AG04450 (cell line): ENCODE measurements around the gene CSGALNACT2. TPM values are rescaled to one million over a fixed set of nuclear protein-coding genes. Genes with fewer than 3 reads are reported as not detected.
A peak's percentile ranks its signal among the peaks of the same experiment; 100 is the strongest.

Experiments used
- CTCF ChIA-PET: fragments of 300-600, 350-600 bp; formaldehyde crosslinking; extraction: SDS; loops from one replicate; lab custom pipeline; 2022; ENCODE audit warnings: antibody characterized with exemption, inconsistent platforms; lab: Charles Lee
- POLR2A ChIA-PET: fragments of 350-600 bp; formaldehyde crosslinking; extraction: SDS; loops from one replicate; lab custom pipeline; 2021; ENCODE audit warnings: antibody characterized with exemption, inconsistent platforms; lab: Yijun Ruan, JAX
- DNase-seq: peaks from one replicate; pipeline ENCODE4 v3.0.0-alpha.2; 2011; ENCODE audit warnings: low read depth, low spot score
- H3K27ac ChIP-seq: one replicate; pipeline ENCODE4 v1.5.1; 2012; ENCODE audit warnings: low read depth, low read length, control low read depth
- H3K27me3 ChIP-seq: one replicate; pipeline ENCODE4 v1.6.0; 2012; ENCODE audit warnings: low read length; ENCODE audit not compliant: control insufficient read depth, insufficient read depth
- H3K4me3 ChIP-seq: 2 replicates; pipeline ENCODE4 v1.5.1; 2011; ENCODE audit warnings: mild to moderate bottlenecking, low read depth, low read length, control low read depth
- H3K9me3 ChIP-seq: 2 replicates; pipeline ENCODE4 v1.5.1; 2012; ENCODE audit warnings: low read length; ENCODE audit not compliant: control insufficient read depth, insufficient read depth
- CTCF ChIP-seq: IDR thresholded peaks from 2 replicates; pipeline ENCODE4 v1.5.1; 2011; ENCODE audit warnings: low read depth, low read length, control low read depth, inconsistent platforms
- polyA plus RNA-seq: library from polyadenylated mRNA; depleted of rRNA; stranded (reverse); fragments of >200 nt; gene quantifications from 2 replicates; pipeline ENCODE4 v1.2.3, GENCODE V29; 2011

Gene CSGALNACT2
- polyA plus RNA-seq, 1 experiment, result 23.0 TPM

- Histone ChIP-seq H3K27ac (no peak overlapping the region), H3K4me3 (no peak overlapping the region), H3K27me3 (no peaks in the 10 kb centered on the region), H3K9me3 (no peaks in the 10 kb centered on the region)
- ChIA-PET CTCF (interaction anchor here (0.8 kb wide), 1 partner anchor 37 kb away, joined by 3 read pairs; no protein-coding TSS in a partner anchor), POLR2A (no interaction called here)
- TF ChIP-seq CTCF, result no peak
- no peak for DNase-seq
Observed at GRCh38 chr10:43166880-43167497, 28.7 kb downstream of the CSGALNACT2 start.

GRCh38 chr10:43167498-43167889 is 29.2 kb downstream of the CSGALNACT2 start:
- CTCF ChIA-PET, result interaction anchor here (0.8 kb wide), 1 partner anchor 36 kb away, joined by 3 read pairs; no protein-coding TSS in a partner anchor
- DNase-seq, result no peak
- no peak overlapping the region for H3K27ac ChIP-seq
- H3K9me3 ChIP-seq, result no peaks in the 10 kb centered on the region
- no peak for TF ChIP-seq CTCF
- POLR2A ChIA-PET, result no interaction called here
- no peak overlapping the region for H3K4me3 ChIP-seq
- H3K27me3 ChIP-seq, result no peaks in the 10 kb centered on the region

GRCh38 chr10:43170491-43170890 is 32.2 kb downstream of the CSGALNACT2 start:
- POLR2A ChIA-PET, result no interaction called here
- Histone ChIP-seq H3K4me3 (no peak overlapping the region), H3K27me3 (no peaks in the 10 kb centered on the region), H3K9me3 (no peaks in the 10 kb centered on the region), H3K27ac (no peak overlapping the region)
- DNase-seq, result no peak
- CTCF ChIA-PET, result interaction anchor here (0.5 to 4.5 kb wide), 5 partner anchors 9 to 265 kb away, joined by 3 to 21 read pairs (median 4); no protein-coding TSS in a partner anchor
- TF ChIP-seq CTCF, result peak; percentile 46

GRCh38 chr10:43172645-43173044 is 34.4 kb downstream of the CSGALNACT2 start:
- ChIA-PET POLR2A (no interaction called here), CTCF (interaction anchor here (0.6 to 4.5 kb wide), 4 partner anchors 9 to 32 kb away, joined by 3 to 21 read pairs (median 4); no protein-coding TSS in a partner anchor)
- DNase-seq, result no peak
- H3K9me3 ChIP-seq, result no peaks in the 10 kb centered on the region
- no peak for TF ChIP-seq CTCF
- H3K4me3 ChIP-seq, result no peak overlapping the region
- no peaks in the 10 kb centered on the region for H3K27me3 ChIP-seq
- H3K27ac ChIP-seq, result no peak overlapping the region

- Histone ChIP-seq H3K27me3 (no peaks in the 10 kb centered on the region), H3K4me3 (no peak overlapping the region), H3K9me3 (no peaks in the 10 kb centered on the region), H3K27ac (no peak overlapping the region)
- ChIA-PET CTCF (interaction anchor here (0.6 to 4.5 kb wide), 3 partner anchors 9 to 31 kb away, joined by 3 to 21 read pairs (median 3); no protein-coding TSS in a partner anchor), POLR2A (no interaction called here)
- no peak for TF ChIP-seq CTCF
- no peak for DNase-seq
Observed at GRCh38 chr10:43173120-43173519, 34.9 kb downstream of the CSGALNACT2 start.
